ENCODE data around the gene RTF2.

DNA sequence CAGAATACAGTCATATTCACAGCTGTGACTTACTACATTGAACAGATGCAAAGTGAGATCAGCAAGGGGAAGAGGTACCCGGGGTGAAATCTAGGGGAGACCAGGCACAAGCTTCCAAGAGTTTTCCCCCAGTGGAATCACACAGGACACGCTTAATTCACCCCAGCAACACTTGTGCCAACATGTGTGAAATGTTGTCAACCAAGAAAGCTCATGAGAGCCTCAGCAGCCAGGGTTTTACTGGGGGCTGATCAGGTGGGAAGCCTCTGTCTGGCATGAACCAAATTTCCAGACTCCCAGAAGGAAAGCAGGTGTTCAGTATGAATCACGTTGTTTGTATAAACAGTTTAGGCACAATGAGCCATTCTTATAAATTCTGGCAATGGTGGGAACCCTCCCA lies 6.9 kb upstream of the RTF2 start:
- TF ChIP-seq, protein P1, sequence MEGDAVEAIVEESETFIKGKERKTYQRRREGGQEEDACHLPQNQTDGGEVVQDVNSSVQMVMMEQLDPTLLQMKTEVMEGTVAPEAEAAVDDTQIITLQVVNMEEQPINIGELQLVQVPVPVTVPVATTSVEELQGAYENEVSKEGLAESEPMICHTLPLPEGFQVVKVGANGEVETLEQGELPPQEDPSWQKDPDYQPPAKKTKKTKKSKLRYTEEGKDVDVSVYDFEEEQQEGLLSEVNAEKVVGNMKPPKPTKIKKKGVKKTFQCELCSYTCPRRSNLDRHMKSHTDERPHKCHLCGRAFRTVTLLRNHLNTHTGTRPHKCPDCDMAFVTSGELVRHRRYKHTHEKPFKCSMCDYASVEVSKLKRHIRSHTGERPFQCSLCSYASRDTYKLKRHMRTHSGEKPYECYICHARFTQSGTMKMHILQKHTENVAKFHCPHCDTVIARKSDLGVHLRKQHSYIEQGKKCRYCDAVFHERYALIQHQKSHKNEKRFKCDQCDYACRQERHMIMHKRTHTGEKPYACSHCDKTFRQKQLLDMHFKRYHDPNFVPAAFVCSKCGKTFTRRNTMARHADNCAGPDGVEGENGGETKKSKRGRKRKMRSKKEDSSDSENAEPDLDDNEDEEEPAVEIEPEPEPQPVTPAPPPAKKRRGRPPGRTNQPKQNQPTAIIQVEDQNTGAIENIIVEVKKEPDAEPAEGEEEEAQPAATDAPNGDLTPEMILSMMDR (IDR thresholded peaks at IDR 0.05): no peak
- TF ChIP-seq POLR2A (IDR thresholded peaks at IDR 0.05) (no peak), POLR2AphosphoS5 (IDR thresholded peaks at IDR 0.05) (no peak)
